Embryonic facial prominence (tissue), 1 donor: ENCODE measurements around the gene LRRC63.
"Not testable (repeated sequence)": the region's sequence is repeated elsewhere in the genome, so short reads cannot be mapped to it uniquely, and the experiment has no call there.

ENCODE experiments used
- DNase-seq: peaks from one replicate; pipeline ENCODE4 v3.0.0-alpha.2; 2016; ENCODE audit errors: extremely low spot score

The LRRC63 gene

GRCh38 chr13:46211483-46212351, at the start of gene LRRC63:
TSS of gene LRRC63 (plus strand) at chr13:46211928. CDS start at chr13:46213035, 1,107 bp downstream.
- peak; percentile 18 for DNase-seq

- DNase-seq = not testable (repeated sequence)
Observed at GRCh38 chr13:46162741-46163140, 49.0 kb upstream of the LRRC63 start.

- no peak for DNase-seq
Observed at GRCh38 chr13:46164661-46165060, 47.1 kb upstream of the LRRC63 start.

GRCh38 chr13:46165485-46166223, 46.1 kb upstream of the LRRC63 start:
- DNase-seq = no peak

- DNase-seq = no peak
Observed at GRCh38 chr13:46166224-46166584, 45.5 kb upstream of the LRRC63 start.

- DNase-seq = no peak
Observed at GRCh38 chr13:46166947-46167610, 44.6 kb upstream of the LRRC63 start.

GRCh38 chr13:46168341-46168740, 43.4 kb upstream of the LRRC63 start:
- no peak for DNase-seq

- DNase-seq = no peak
Observed at GRCh38 chr13:46168783-46169182, 42.9 kb upstream of the LRRC63 start.

- DNase-seq = no peak
Observed at GRCh38 chr13:46169758-46170157, 42.0 kb upstream of the LRRC63 start.

GRCh38 chr13:46170268-46170667, 41.5 kb upstream of the LRRC63 start:
- DNase-seq = no peak

- no peak for DNase-seq
Observed at GRCh38 chr13:46170687-46171086, 41.0 kb upstream of the LRRC63 start.

- DNase-seq = no peak
Observed at GRCh38 chr13:46171217-46171616, 40.5 kb upstream of the LRRC63 start.

- no peak for DNase-seq
Observed at GRCh38 chr13:46171739-46172138, 40.0 kb upstream of the LRRC63 start.

- DNase-seq = no peak
Observed at GRCh38 chr13:46172531-46172991, 39.2 kb upstream of the LRRC63 start.

GRCh38 chr13:46173656-46174055, 38.1 kb upstream of the LRRC63 start:
- no peak for DNase-seq

GRCh38 chr13:46176756-46177155, 35.0 kb upstream of the LRRC63 start:
- no peak for DNase-seq

- no peak for DNase-seq
Observed at GRCh38 chr13:46178143-46178542, 33.6 kb upstream of the LRRC63 start.

- DNase-seq = no peak
Observed at GRCh38 chr13:46178821-46179220, 32.9 kb upstream of the LRRC63 start.

GRCh38 chr13:46179491-46179908, 32.2 kb upstream of the LRRC63 start:
- DNase-seq = no peak

- no peak for DNase-seq
Observed at GRCh38 chr13:46179969-46180763, 31.6 kb upstream of the LRRC63 start.

- DNase-seq = no peak
Observed at GRCh38 chr13:46181377-46181839, 30.3 kb upstream of the LRRC63 start.
